Suprapubic skin (tissue), 4 donors: Measurements from ENCODE around the gene STK10. TPM values are rescaled to one million over a fixed set of nuclear protein-coding genes. Genes with fewer than 3 reads are reported as not detected.

ENCODE experiments used
- DNase-seq, 2 donors: peaks; one replicate each; pipeline ENCODE4 v3.0.0-alpha.2; 2019; ENCODE audit warnings: low spot score in 2 of 2
- H3K27ac ChIP-seq: fragments of 200-600 bp; sonication (generic); one replicate; pipeline ENCODE4 v1.5.1; 2019
- H3K27me3 ChIP-seq: fragments of 200-600 bp; sonication (generic); one replicate; pipeline ENCODE4 v1.5.1; 2019
- H3K36me3 ChIP-seq: fragments of 200-600 bp; sonication (generic); one replicate; pipeline ENCODE4 v1.5.1; 2019
- H3K4me1 ChIP-seq: fragments of 200-600 bp; sonication (generic); one replicate; pipeline ENCODE4 v1.5.1; 2019
- H3K4me3 ChIP-seq: fragments of 200-600 bp; sonication (generic); one replicate; pipeline ENCODE4 v1.5.1; 2019; ENCODE audit warnings: mild to moderate bottlenecking
- H3K9me3 ChIP-seq: fragments of 200-600 bp; sonication (generic); one replicate; pipeline ENCODE4 v1.5.1; 2019
- EP300 ChIP-seq: sonication (generic); formaldehyde crosslinking; IDR thresholded peaks from one replicate; pipeline ENCODE4 v1.6.1; 2017; ENCODE audit warnings: antibody characterized with exemption
- POLR2A ChIP-seq, 2 donors: fragments of 450-650 bp; IDR thresholded peaks; one replicate each; pipeline ENCODE4 v1.6.1; 2017; ENCODE audit warnings: antibody characterized with exemption in 2 of 2, mild to moderate bottlenecking in 2 of 2, moderate library complexity in 2 of 2
- POLR2AphosphoS5 ChIP-seq, 3 donors: sonication (generic); formaldehyde crosslinking; IDR thresholded peaks; one replicate each; pipeline ENCODE4 v1.6.1; 2017; ENCODE audit warnings: antibody characterized with exemption in 3 of 3
- WGBS: methylation state at CpG from one replicate; pipeline ENCODE4 v1.1.5; 2018; 5-methylcytosine and 5-hydroxymethylcytosine counted together
- total RNA-seq, 4 donors: library from RNA; depleted of rRNA; stranded (reverse); fragments of >200 nt; gene quantifications; one replicate each; pipeline ENCODE4 v1.1.0, GENCODE V29; 2016
- TF ChIP-seq, protein P1 (sequence below), 2 donors: fragments of 200-600 bp in 1 of 2; fragments of 450-650 bp in 1 of 2; sonication (generic) in 1 of 2; IDR thresholded peaks; one replicate each; pipeline ENCODE4 v1.5.1; 2016 to 2019; ENCODE audit warnings: antibody characterized with exemption in 2 of 2, mild to moderate bottlenecking in 1 of 2, moderate library complexity in 1 of 2

STK10 gene
- total RNA-seq, 4 donors from 2014 or later = 29.0 to 49.6 (median 36.9) TPM

- no peak for TF ChIP-seq POLR2A (IDR thresholded peaks at IDR 0.05)
- TF ChIP-seq POLR2AphosphoS5 (IDR thresholded peaks at IDR 0.05) = no peak
- TF ChIP-seq, protein P1, sequence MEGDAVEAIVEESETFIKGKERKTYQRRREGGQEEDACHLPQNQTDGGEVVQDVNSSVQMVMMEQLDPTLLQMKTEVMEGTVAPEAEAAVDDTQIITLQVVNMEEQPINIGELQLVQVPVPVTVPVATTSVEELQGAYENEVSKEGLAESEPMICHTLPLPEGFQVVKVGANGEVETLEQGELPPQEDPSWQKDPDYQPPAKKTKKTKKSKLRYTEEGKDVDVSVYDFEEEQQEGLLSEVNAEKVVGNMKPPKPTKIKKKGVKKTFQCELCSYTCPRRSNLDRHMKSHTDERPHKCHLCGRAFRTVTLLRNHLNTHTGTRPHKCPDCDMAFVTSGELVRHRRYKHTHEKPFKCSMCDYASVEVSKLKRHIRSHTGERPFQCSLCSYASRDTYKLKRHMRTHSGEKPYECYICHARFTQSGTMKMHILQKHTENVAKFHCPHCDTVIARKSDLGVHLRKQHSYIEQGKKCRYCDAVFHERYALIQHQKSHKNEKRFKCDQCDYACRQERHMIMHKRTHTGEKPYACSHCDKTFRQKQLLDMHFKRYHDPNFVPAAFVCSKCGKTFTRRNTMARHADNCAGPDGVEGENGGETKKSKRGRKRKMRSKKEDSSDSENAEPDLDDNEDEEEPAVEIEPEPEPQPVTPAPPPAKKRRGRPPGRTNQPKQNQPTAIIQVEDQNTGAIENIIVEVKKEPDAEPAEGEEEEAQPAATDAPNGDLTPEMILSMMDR (IDR thresholded peaks at IDR 0.05) = no peak
- TF ChIP-seq EP300 = no peak
- WGBS = 81% methylated on average over 7 of the region's 7 CpGs
- no peaks in the 10 kb centered on the region for H3K9me3 ChIP-seq
- no peaks in the 10 kb centered on the region for H3K36me3 ChIP-seq
- peaks cover 42% of the 10 kb centered on the region for H3K4me1 ChIP-seq
- H3K27ac ChIP-seq = no peak overlapping the region
- no peak for DNase-seq
- no peak overlapping the region for H3K4me3 ChIP-seq
- H3K27me3 ChIP-seq = no peaks in the 10 kb centered on the region
Observed at GRCh38 chr5:172177176-172177575, 10.8 kb downstream of the STK10 start.

GRCh38 chr5:172175263-172175719 is 12.7 kb downstream of the STK10 start:
- 63% methylated on average over 7 of the region's 7 CpGs for WGBS
- Histone ChIP-seq H3K27ac (no peak overlapping the region), H3K4me3 (peak overlapping the region; percentile 27), H3K9me3 (no peaks in the 10 kb centered on the region), H3K27me3 (no peaks in the 10 kb centered on the region), H3K4me1 (peaks cover 48% of the 10 kb centered on the region), H3K36me3 (no peaks in the 10 kb centered on the region)
- DNase-seq = no peak
- TF ChIP-seq EP300 (no peak), POLR2AphosphoS5 (IDR thresholded peaks at IDR 0.05) (no peak)
- TF ChIP-seq, protein P1 (IDR thresholded peaks at IDR 0.05) = no peak

DNA sequence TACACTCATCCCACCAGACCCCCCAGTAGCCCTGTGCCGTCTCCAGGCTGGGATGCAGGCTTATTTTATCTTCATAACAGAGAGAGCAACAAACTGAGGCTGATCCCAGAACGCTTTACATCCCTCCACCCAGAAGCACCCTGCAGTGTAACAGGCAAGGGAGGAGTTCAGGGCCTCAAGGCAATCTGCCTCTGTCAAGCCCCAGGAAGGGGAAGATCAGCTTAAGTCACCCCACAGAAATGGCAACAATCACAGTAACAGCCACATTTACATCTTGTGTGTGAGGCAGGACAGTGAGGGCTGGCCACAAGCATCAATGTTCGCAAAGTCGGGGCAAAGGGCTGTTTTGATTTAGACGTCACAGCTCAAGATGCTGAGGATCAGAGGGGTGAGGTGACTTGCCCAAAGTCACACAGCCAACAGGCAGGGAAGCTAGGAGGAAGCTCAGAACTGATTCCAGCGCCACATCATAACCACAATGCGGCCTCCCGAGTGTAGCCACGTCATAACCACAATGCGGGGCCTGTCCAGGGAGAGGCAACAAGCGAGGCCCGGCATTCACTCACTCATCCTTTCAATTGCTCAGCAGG is 14.4 kb downstream of the STK10 start:
- no peaks in the 10 kb centered on the region for H3K27me3 ChIP-seq
- H3K36me3 ChIP-seq = no peaks in the 10 kb centered on the region
- no peak for DNase-seq
- no peak overlapping the region for H3K4me3 ChIP-seq
- TF ChIP-seq, protein P1 (IDR thresholded peaks at IDR 0.05) = no peak
- TF ChIP-seq POLR2A (IDR thresholded peaks at IDR 0.05) = no peak
- TF ChIP-seq POLR2AphosphoS5 (IDR thresholded peaks at IDR 0.05) = no peak
- no peak for TF ChIP-seq EP300
- peaks cover 37% of the 10 kb centered on the region for H3K4me1 ChIP-seq
- 83% methylated on average over 12 of the region's 12 CpGs for WGBS
- H3K27ac ChIP-seq = no peak overlapping the region
- H3K9me3 ChIP-seq = no peaks in the 10 kb centered on the region

DNA sequence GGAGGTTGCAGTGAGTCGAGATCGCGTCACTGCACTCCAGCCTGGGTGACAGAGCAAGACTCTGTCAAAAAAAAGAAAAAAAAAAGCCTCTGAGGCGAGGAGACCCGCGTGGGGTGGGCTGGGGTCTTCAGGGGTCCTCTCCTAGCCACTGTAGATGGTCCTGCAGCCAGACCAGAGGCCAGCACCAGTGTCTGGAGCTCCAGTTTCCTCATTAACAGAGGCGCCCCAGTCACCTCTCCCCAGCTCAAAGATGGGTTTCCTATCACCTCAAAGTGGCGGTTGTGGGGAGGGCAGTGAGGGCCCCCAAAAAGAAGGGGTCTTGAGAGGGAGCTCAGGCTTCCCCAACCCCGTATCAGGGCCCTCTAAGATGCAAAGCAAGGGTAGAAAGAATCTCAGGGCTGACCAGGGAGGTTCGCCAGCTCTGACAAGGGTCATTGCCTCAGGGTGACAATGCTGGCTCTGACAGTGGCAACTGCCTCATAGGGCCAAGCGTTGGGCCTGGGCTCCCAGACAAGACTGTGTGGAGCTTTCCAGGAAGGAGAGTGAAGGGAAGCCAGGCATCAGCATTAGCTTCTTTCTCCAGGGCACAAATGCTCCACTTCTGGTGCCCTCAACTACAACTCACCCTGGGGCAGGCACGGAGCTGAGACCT is 15.0 kb downstream of the STK10 start:
- Histone ChIP-seq H3K4me3 (no peak overlapping the region), H3K9me3 (no peaks in the 10 kb centered on the region), H3K27ac (no peak overlapping the region), H3K4me1 (peaks cover 43% of the 10 kb centered on the region), H3K27me3 (no peaks in the 10 kb centered on the region), H3K36me3 (no peaks in the 10 kb centered on the region)
- DNase-seq = no peak
- TF ChIP-seq, protein P1 (IDR thresholded peaks at IDR 0.05) = no peak
- TF ChIP-seq POLR2A (IDR thresholded peaks at IDR 0.05) (no peak), EP300 (no peak), POLR2AphosphoS5 (IDR thresholded peaks at IDR 0.05) (no peak)
- 79% methylated on average over 10 of the region's 12 CpGs for WGBS

- no peaks in the 10 kb centered on the region for H3K36me3 ChIP-seq
- H3K27ac ChIP-seq = no peak overlapping the region
- TF ChIP-seq POLR2A (IDR thresholded peaks at IDR 0.05) = no peak
- no peak for TF ChIP-seq EP300
- TF ChIP-seq POLR2AphosphoS5 (IDR thresholded peaks at IDR 0.05) = no peak
- TF ChIP-seq, protein P1 (IDR thresholded peaks at IDR 0.05) = no peak
- peaks cover 47% of the 10 kb centered on the region for H3K4me1 ChIP-seq
- no peak overlapping the region for H3K4me3 ChIP-seq
- no peaks in the 10 kb centered on the region for H3K9me3 ChIP-seq
- no peaks in the 10 kb centered on the region for H3K27me3 ChIP-seq
- 83% methylated on average over 8 of the region's 8 CpGs for WGBS
- DNase-seq = no peak
Observed at GRCh38 chr5:172171118-172171517, 16.9 kb downstream of the STK10 start.
